ENCODE measurements around the gene CCNQ. TPM values are rescaled to one million over a fixed set of nuclear protein-coding genes. Genes with fewer than 3 reads are reported as not detected.
A peak's percentile ranks its signal among the peaks of the same experiment; 100 is the strongest.

CCNQ gene
- total RNA-seq, result 12.0 TPM

GRCh38 chrX:153598541-153599191 is at the start of gene CCNQ:
Gene CCNQ (minus strand): TSS chrX:153599139. CDS start chrX:153599073, 66 bp downstream.
- Histone ChIP-seq H3K4me3 (ENCODE audit: low read length) (peak within 1 kb of the TSS; percentile 63), H3K4me1 (ENCODE audit: insufficient read depth, low read length) (peaks cover 31% of the 10 kb centered on the region), H3K27me3 (ENCODE audit: insufficient read depth, low read length) (no peaks in the 10 kb centered on the region), H3K9me3 (ENCODE audit: low read depth, low read length) (no peaks in the 10 kb centered on the region)

- Histone ChIP-seq H3K4me3 (ENCODE audit: low read length) (no peak overlapping the region), H3K4me1 (ENCODE audit: insufficient read depth, low read length) (no peaks in the 10 kb centered on the region), H3K27me3 (ENCODE audit: insufficient read depth, low read length) (peaks cover 14% of the 10 kb centered on the region), H3K9me3 (ENCODE audit: low read depth, low read length) (no peaks in the 10 kb centered on the region)
These were observed 48.8 kb upstream of the CCNQ start for GRCh38 chrX:153647461-153648357.

GRCh38 chrX:153646620-153647373 is 47.9 kb upstream of the CCNQ start, which contains the start of gene DUSP9:
Gene DUSP9 (plus strand): TSS chrX:153647203. CDS start chrX:153647954, 751 bp downstream.
- H3K27me3 ChIP-seq (ENCODE audit: insufficient read depth, low read length), result peaks cover 14% of the 10 kb centered on the region
- H3K4me3 ChIP-seq (ENCODE audit: low read length), result no peak within 1 kb of the TSS
- H3K9me3 ChIP-seq (ENCODE audit: low read depth, low read length), result no peaks in the 10 kb centered on the region
- H3K4me1 ChIP-seq (ENCODE audit: insufficient read depth, low read length), result no peaks in the 10 kb centered on the region

GRCh38 chrX:153645921-153646488 is 47.1 kb upstream of the CCNQ start:
- peaks cover 19% of the 10 kb centered on the region for H3K27me3 ChIP-seq (ENCODE audit: insufficient read depth, low read length)
- H3K4me3 ChIP-seq (ENCODE audit: low read length), result no peak overlapping the region
- no peaks in the 10 kb centered on the region for H3K9me3 ChIP-seq (ENCODE audit: low read depth, low read length)
- H3K4me1 ChIP-seq (ENCODE audit: insufficient read depth, low read length), result no peaks in the 10 kb centered on the region

GRCh38 chrX:153645151-153645550 is 46.2 kb upstream of the CCNQ start:
- H3K27me3 ChIP-seq (ENCODE audit: insufficient read depth, low read length), result peaks cover 19% of the 10 kb centered on the region
- no peak overlapping the region for H3K4me3 ChIP-seq (ENCODE audit: low read length)
- H3K4me1 ChIP-seq (ENCODE audit: insufficient read depth, low read length), result no peaks in the 10 kb centered on the region
- no peaks in the 10 kb centered on the region for H3K9me3 ChIP-seq (ENCODE audit: low read depth, low read length)

- Histone ChIP-seq H3K9me3 (ENCODE audit: low read depth, low read length) (no peaks in the 10 kb centered on the region), H3K4me1 (ENCODE audit: insufficient read depth, low read length) (no peaks in the 10 kb centered on the region), H3K27me3 (ENCODE audit: insufficient read depth, low read length) (peaks cover 19% of the 10 kb centered on the region), H3K4me3 (ENCODE audit: low read length) (no peak overlapping the region)
These were observed 45.6 kb upstream of the CCNQ start for GRCh38 chrX:153644356-153645125.

- no peak overlapping the region for H3K4me3 ChIP-seq (ENCODE audit: low read length)
- no peaks in the 10 kb centered on the region for H3K4me1 ChIP-seq (ENCODE audit: insufficient read depth, low read length)
- no peaks in the 10 kb centered on the region for H3K9me3 ChIP-seq (ENCODE audit: low read depth, low read length)
- H3K27me3 ChIP-seq (ENCODE audit: insufficient read depth, low read length), result peaks cover 19% of the 10 kb centered on the region
These were observed 44.8 kb upstream of the CCNQ start for GRCh38 chrX:153643431-153644351.

GRCh38 chrX:153642655-153643430 is 43.9 kb upstream of the CCNQ start:
- H3K27me3 ChIP-seq (ENCODE audit: insufficient read depth, low read length), result peaks cover 19% of the 10 kb centered on the region
- H3K4me3 ChIP-seq (ENCODE audit: low read length), result no peak overlapping the region
- H3K9me3 ChIP-seq (ENCODE audit: low read depth, low read length), result no peaks in the 10 kb centered on the region
- no peaks in the 10 kb centered on the region for H3K4me1 ChIP-seq (ENCODE audit: insufficient read depth, low read length)

GRCh38 chrX:153642051-153642654 is 43.2 kb upstream of the CCNQ start:
- Histone ChIP-seq H3K9me3 (ENCODE audit: low read depth, low read length) (no peaks in the 10 kb centered on the region), H3K4me3 (ENCODE audit: low read length) (no peak overlapping the region), H3K4me1 (ENCODE audit: insufficient read depth, low read length) (no peaks in the 10 kb centered on the region), H3K27me3 (ENCODE audit: insufficient read depth, low read length) (peaks cover 19% of the 10 kb centered on the region)

- H3K27me3 ChIP-seq (ENCODE audit: insufficient read depth, low read length), result peaks cover 19% of the 10 kb centered on the region
- no peaks in the 10 kb centered on the region for H3K9me3 ChIP-seq (ENCODE audit: low read depth, low read length)
- H3K4me3 ChIP-seq (ENCODE audit: low read length), result no peak overlapping the region
- H3K4me1 ChIP-seq (ENCODE audit: insufficient read depth, low read length), result no peaks in the 10 kb centered on the region
These were observed 42.7 kb upstream of the CCNQ start for GRCh38 chrX:153641627-153642026.

GRCh38 chrX:153640736-153641575 is 42.0 kb upstream of the CCNQ start:
- H3K4me3 ChIP-seq (ENCODE audit: low read length), result no peak overlapping the region
- H3K27me3 ChIP-seq (ENCODE audit: insufficient read depth, low read length), result peaks cover 13% of the 10 kb centered on the region
- H3K9me3 ChIP-seq (ENCODE audit: low read depth, low read length), result no peaks in the 10 kb centered on the region
- no peaks in the 10 kb centered on the region for H3K4me1 ChIP-seq (ENCODE audit: insufficient read depth, low read length)

Data from mononuclear cell (primary cell).